ENCODE data around the gene ISCA1.
"Not testable (repeated sequence)": the region's sequence is repeated elsewhere in the genome, so short reads cannot be mapped to it uniquely, and the experiment has no call there.

ISCA1 gene

GRCh38 chr9:86303316-86303975 is 21.1 kb upstream of the ISCA1 start:
- FAIRE-seq, result peak; percentile 93
- no peak for DNase-seq (ENCODE audit: insufficient read length, low spot score)
- no peak for TF ChIP-seq POLR2A (IDR thresholded peaks at IDR 0.05; ENCODE audit: low read depth, low read length)

GRCh38 chr9:86301686-86302085 is 19.3 kb upstream of the ISCA1 start:
- DNase-seq (ENCODE audit: insufficient read length, low spot score) (no peak), FAIRE-seq (no peak)
- TF ChIP-seq POLR2A (IDR thresholded peaks at IDR 0.05; ENCODE audit: low read depth, low read length), result no peak

GRCh38 chr9:86300701-86301100 is 18.4 kb upstream of the ISCA1 start:
- peak; percentile 36 for FAIRE-seq
- DNase-seq (ENCODE audit: insufficient read length, low spot score), result no peak
- no peak for TF ChIP-seq POLR2A (IDR thresholded peaks at IDR 0.05; ENCODE audit: low read depth, low read length)

GRCh38 chr9:86298873-86299272 is 16.5 kb upstream of the ISCA1 start:
- DNase-seq (ENCODE audit: insufficient read length, low spot score) (no peak), FAIRE-seq (no peak)
- no peak for TF ChIP-seq POLR2A (IDR thresholded peaks at IDR 0.05; ENCODE audit: low read depth, low read length)

- not testable (repeated sequence) for DNase-seq (ENCODE audit: insufficient read length, low spot score)
- FAIRE-seq, result peak; percentile 79
These were observed 8.0 kb upstream of the ISCA1 start for GRCh38 chr9:86290341-86290740.

DNA sequence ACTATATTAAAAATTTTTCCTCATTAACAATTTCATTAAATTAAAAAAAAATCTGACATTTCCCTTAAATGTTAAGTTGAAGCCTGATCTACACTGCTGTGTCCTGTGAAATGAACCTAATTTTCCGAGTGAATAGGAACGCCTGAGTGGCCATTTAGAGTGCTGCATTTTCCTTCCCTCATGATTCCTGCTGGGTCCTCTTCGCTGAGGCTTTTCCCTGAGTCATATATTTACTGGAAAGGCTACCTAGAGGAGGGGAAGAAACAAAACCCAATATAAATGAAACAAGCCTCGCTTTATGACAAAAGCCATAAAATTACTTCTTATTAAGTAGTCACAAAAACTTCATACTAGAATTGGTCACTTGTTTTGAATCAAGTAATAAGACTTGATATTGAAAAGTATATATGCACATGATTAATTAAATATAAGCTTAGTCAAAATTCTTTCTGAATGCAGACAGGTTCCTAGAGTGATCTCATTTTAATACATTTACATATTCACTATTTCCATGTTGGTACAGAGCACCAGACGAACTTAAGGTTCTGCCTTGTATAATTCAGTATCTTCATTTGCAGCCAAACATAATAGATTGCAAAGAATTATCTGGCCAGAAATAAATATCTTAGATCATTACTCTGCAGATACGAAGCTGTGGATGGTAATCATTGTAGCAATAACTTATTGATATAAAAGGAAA is 6.3 kb upstream of the ISCA1 start:
- peak; percentile 33 for FAIRE-seq
- DNase-seq (ENCODE audit: insufficient read length, low spot score), result no peak
- no peak for TF ChIP-seq POLR2A (IDR thresholded peaks at IDR 0.05; ENCODE audit: low read depth, low read length)

- TF ChIP-seq POLR2A (IDR thresholded peaks at IDR 0.05; ENCODE audit: low read depth, low read length), result no peak
- FAIRE-seq, result peak; percentile 74
- DNase-seq (ENCODE audit: insufficient read length, low spot score), result no peak
These were observed 4.7 kb upstream of the ISCA1 start for GRCh38 chr9:86287013-86287412.

DNA sequence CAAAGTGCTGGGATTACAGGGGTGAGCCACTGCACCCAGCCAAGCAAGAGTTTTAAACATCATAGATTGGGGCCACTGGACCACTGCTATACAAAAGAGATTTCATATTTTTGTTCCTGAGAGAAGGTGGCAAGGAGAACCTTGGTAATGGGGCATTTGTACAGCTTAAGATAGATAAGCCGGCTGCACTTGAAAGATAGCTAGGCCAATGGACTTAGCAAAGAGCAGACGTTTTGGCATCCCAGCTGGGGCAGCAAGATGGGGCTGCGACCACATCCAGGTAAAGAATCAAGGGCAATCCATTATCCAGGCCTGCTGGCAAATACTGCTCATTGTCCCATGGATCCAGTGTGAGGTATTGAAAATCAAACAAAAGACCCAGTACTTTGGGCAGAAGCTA is 3.9 kb upstream of the ISCA1 start:
- DNase-seq (ENCODE audit: insufficient read length, low spot score) (no peak), FAIRE-seq (no peak)
- TF ChIP-seq POLR2A (IDR thresholded peaks at IDR 0.05; ENCODE audit: low read depth, low read length), result no peak

- no peak for DNase-seq (ENCODE audit: insufficient read length, low spot score)
- no peak for TF ChIP-seq POLR2A (IDR thresholded peaks at IDR 0.05; ENCODE audit: low read depth, low read length)
- no peak for FAIRE-seq
These were observed 2.9 kb upstream of the ISCA1 start for GRCh38 chr9:86285261-86285660.

GRCh38 chr9:86282979-86283535 is 719 bp upstream of the ISCA1 start:
- DNase-seq (ENCODE audit: insufficient read length, low spot score) (peak; percentile 75), FAIRE-seq (peak; percentile 95)
- TF ChIP-seq POLR2A (IDR thresholded peaks at IDR 0.05; ENCODE audit: low read depth, low read length), result 0 out of 2 replicates have a peak, but pooled peaks have one; percentile 19

- DNase-seq (ENCODE audit: insufficient read length, low spot score) (no peak), FAIRE-seq (no peak)
- no peak for TF ChIP-seq POLR2A (IDR thresholded peaks at IDR 0.05; ENCODE audit: low read depth, low read length)
These were observed 703 bp downstream of the ISCA1 start for GRCh38 chr9:86281593-86282076.

DNA sequence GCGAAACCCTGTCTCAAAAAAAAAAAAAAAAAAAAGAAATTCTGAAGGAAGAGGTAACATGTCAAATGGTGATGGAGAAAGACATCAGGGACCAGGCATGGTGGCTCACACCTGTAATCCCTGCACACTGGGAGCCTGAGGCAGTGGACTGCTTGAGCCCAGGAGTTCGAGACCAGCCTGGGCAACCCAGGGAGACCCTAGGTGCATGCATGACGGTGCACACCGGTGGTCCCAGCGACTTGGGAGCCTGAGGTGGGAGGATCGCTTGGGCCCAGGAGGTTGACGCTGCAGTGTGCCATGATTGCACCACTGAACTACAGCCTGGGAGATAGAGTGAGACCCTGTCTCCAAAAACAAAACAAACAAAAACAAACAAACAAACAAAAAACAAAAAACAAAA is 1.8 kb downstream of the ISCA1 start:
- TF ChIP-seq POLR2A (IDR thresholded peaks at IDR 0.05; ENCODE audit: low read depth, low read length), result no peak
- DNase-seq (ENCODE audit: insufficient read length, low spot score) (no peak), FAIRE-seq (no peak)

- no peak for TF ChIP-seq POLR2A (IDR thresholded peaks at IDR 0.05; ENCODE audit: low read depth, low read length)
- DNase-seq (ENCODE audit: insufficient read length, low spot score) (no peak), FAIRE-seq (no peak)
These were observed 2.5 kb downstream of the ISCA1 start for GRCh38 chr9:86279839-86280238.

DNA sequence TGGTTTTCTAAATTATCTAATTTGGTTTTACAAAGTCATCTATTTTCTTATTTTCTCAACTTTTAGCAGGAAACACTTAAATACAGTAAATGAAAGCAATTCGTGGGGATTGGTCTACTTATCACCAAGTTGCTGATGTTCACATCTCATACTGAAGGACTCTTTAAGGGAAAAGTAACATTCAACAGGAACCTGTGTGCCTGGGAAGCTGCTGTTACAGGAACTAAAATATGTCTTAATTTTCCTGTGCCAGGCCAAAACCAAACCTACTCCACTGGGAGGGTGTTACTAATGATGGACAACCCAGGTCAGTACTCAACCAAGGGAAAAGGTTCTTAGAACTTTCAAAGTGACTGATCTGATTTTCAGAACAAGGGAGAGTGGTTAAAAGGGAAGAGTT is 5.3 kb downstream of the ISCA1 start:
- TF ChIP-seq POLR2A (IDR thresholded peaks at IDR 0.05; ENCODE audit: low read depth, low read length), result no peak
- FAIRE-seq, result no peak
- no peak for DNase-seq (ENCODE audit: insufficient read length, low spot score)

DNA sequence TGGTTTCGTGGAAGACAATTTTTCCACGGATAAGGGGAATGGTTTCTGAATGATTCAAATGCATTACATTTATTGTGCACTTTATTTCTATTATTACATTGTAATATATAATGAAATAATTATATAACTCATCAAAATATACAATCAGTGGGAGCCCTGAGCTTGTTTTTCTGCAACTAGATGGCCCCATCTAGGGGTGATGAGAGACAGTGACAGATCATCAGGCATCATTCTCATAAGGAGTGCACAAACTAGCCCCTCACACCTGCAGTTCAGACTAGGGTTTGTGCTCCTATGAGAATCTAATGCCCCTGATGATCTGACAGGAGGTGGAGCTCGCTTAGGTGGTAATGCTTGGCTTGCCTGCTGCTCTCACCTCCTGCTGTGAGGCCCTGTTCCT is 6.4 kb downstream of the ISCA1 start:
- no peak for FAIRE-seq
- TF ChIP-seq POLR2A (IDR thresholded peaks at IDR 0.05; ENCODE audit: low read depth, low read length), result no peak
- no peak for DNase-seq (ENCODE audit: insufficient read length, low spot score)
